Stimulated activated naive CD8-positive, alpha-beta T cell treated with anti-CD3 and anti-CD28 coated beads, Interleukin-15, Interleukin-2, amounts not matched to agents 100 U/mL and 50 U/mL, for 24 hours (primary cell): ENCODE results near the gene SND1.
"Not testable (repeated sequence)": the region's sequence is repeated elsewhere in the genome, so short reads cannot be mapped to it uniquely, and the experiment has no call there.

Experiments
- ATAC-seq: fragments of 150-1000 bp; cut with Tn5 transposase; one replicate; pipeline ENCODE4 v1.10.0; 2021
- DNase-seq: peaks from one replicate; pipeline ENCODE4 v3.0.0; 2021

Gene SND1

GRCh38 chr7:127652333-127653248 is 597 bp downstream of the SND1 start:
- ATAC-seq (peak; percentile 3), DNase-seq (no peak)

- ATAC-seq (no peak), DNase-seq (no peak)
Observed at GRCh38 chr7:127653396-127653795, 1.4 kb downstream of the SND1 start.

- DNase-seq = no peak
- ATAC-seq = no peak
Observed at GRCh38 chr7:127654404-127655394, 2.7 kb downstream of the SND1 start.

- ATAC-seq (no peak), DNase-seq (no peak)
Observed at GRCh38 chr7:127655720-127656119, 3.7 kb downstream of the SND1 start.

- ATAC-seq (no peak), DNase-seq (no peak)
Observed at GRCh38 chr7:127657500-127657899, 5.5 kb downstream of the SND1 start.

- no peak for DNase-seq
- ATAC-seq = no peak
Observed at GRCh38 chr7:127658970-127659630, 7.1 kb downstream of the SND1 start.

GRCh38 chr7:127665922-127666321 is 13.9 kb downstream of the SND1 start:
- no peak for DNase-seq
- no peak for ATAC-seq

- DNase-seq (no peak), ATAC-seq (no peak)
Observed at GRCh38 chr7:127666602-127667001, 14.6 kb downstream of the SND1 start.

- DNase-seq (no peak), ATAC-seq (peak; percentile 93)
Observed at GRCh38 chr7:127667017-127667670, 15.2 kb downstream of the SND1 start.

- DNase-seq (no peak), ATAC-seq (no peak)
Observed at GRCh38 chr7:127667759-127668530, 16.0 kb downstream of the SND1 start.

GRCh38 chr7:127671341-127671740 is 19.3 kb downstream of the SND1 start:
- DNase-seq (no peak), ATAC-seq (no peak)

- no peak for ATAC-seq
- no peak for DNase-seq
Observed at GRCh38 chr7:127673902-127674301, 21.9 kb downstream of the SND1 start.

- no peak for ATAC-seq
Observed at GRCh38 chr7:127674361-127674760, 22.4 kb downstream of the SND1 start.

GRCh38 chr7:127674923-127675322 is 22.9 kb downstream of the SND1 start:
- not testable (repeated sequence) for ATAC-seq

More at GRCh38 chr7:127674361-127674760, 22.4 kb downstream of the SND1 start:
- DNase-seq = no peak

GRCh38 chr7:127675721-127676120 is 23.7 kb downstream of the SND1 start:
- ATAC-seq (no peak), DNase-seq (no peak)

More at GRCh38 chr7:127674923-127675322, 22.9 kb downstream of the SND1 start:
- DNase-seq = not testable (repeated sequence)

- ATAC-seq (no peak), DNase-seq (no peak)
Observed at GRCh38 chr7:127677433-127678230, 25.6 kb downstream of the SND1 start.

GRCh38 chr7:127678337-127678736 is 26.3 kb downstream of the SND1 start:
- ATAC-seq (no peak), DNase-seq (no peak)

- peak; percentile 57 for ATAC-seq
- DNase-seq = no peak
Observed at GRCh38 chr7:127678947-127679346, 27.0 kb downstream of the SND1 start.

GRCh38 chr7:127680983-127681382 is 29.0 kb downstream of the SND1 start:
- DNase-seq = no peak
- ATAC-seq = no peak

GRCh38 chr7:127682140-127682539 is 30.1 kb downstream of the SND1 start:
- DNase-seq (no peak), ATAC-seq (no peak)
